Lower leg skin (tissue), 3 donors: ENCODE results near the gene STRN4.

Experiments
- CTCF ChIP-seq, 3 donors: fragments of 450-650 bp; IDR thresholded peaks; one replicate each; pipeline ENCODE4 v1.5.1; 2016; ENCODE audit warnings: antibody characterized with exemption in 3 of 3, mild to moderate bottlenecking in 3 of 3, moderate library complexity in 2 of 3
- POLR2A ChIP-seq, 2 donors: fragments of 450-650 bp; IDR thresholded peaks; one replicate each; pipeline ENCODE4 v1.6.1; 2016 to 2017; ENCODE audit warnings: antibody characterized with exemption in 2 of 2, mild to moderate bottlenecking in 1 of 2, moderate library complexity in 1 of 2

- TF ChIP-seq CTCF (IDR thresholded peaks at IDR 0.05) (no peak), POLR2A (IDR thresholded peaks at IDR 0.05) (no peak)
These were observed 42.7 kb upstream of the STRN4 start for GRCh38 chr19:46788968-46789338.
